Endothelial cell (in vitro differentiated cells): Measurements from ENCODE around the gene SEZ6. TPM values are rescaled to one million over a fixed set of nuclear protein-coding genes. Genes with fewer than 3 reads are reported as not detected.
A peak's percentile ranks its signal among the peaks of the same experiment; 100 is the strongest.
"Not testable (repeated sequence)": the region's sequence is repeated elsewhere in the genome, so short reads cannot be mapped to it uniquely, and the experiment has no call there.

Source experiments
- DNase-seq: peaks from one replicate; pipeline ENCODE4 v3.0.0; 2021; ENCODE audit warnings: low spot score
- H3K27ac Mint-ChIP-seq: one replicate; pipeline ENCODE4 v1.8.0; 2021; ENCODE audit warnings: mixed read lengths, inconsistent platforms; ENCODE audit not compliant: unreplicated experiment
- H3K27me3 Mint-ChIP-seq: one replicate; pipeline ENCODE4 v1.8.0; 2021; ENCODE audit warnings: mild to moderate bottlenecking, moderate library complexity, mixed read lengths, inconsistent platforms; ENCODE audit not compliant: unreplicated experiment
- H3K36me3 Mint-ChIP-seq: one replicate; pipeline ENCODE4 v1.8.0; 2021; ENCODE audit warnings: mild to moderate bottlenecking, low read depth, mixed read lengths, inconsistent platforms; ENCODE audit not compliant: unreplicated experiment
- H3K4me1 Mint-ChIP-seq: one replicate; pipeline ENCODE4 v1.8.0; 2021; ENCODE audit warnings: mild to moderate bottlenecking, mixed read lengths, inconsistent platforms; ENCODE audit not compliant: unreplicated experiment
- H3K4me3 Mint-ChIP-seq: one replicate; pipeline ENCODE4 v1.8.0; 2021; ENCODE audit warnings: mild to moderate bottlenecking, mixed read lengths, inconsistent platforms; ENCODE audit not compliant: unreplicated experiment
- H3K9me3 Mint-ChIP-seq: one replicate; pipeline ENCODE4 v1.8.0; 2021; ENCODE audit warnings: mixed read lengths, inconsistent platforms; ENCODE audit not compliant: unreplicated experiment
- CTCF ChIP-seq: fragments of 200-600 bp; sonication (generic); IDR thresholded peaks from one replicate; pipeline ENCODE4 v1.5.0; 2021; ENCODE audit warnings: antibody characterized with exemption; ENCODE audit not compliant: unreplicated experiment
- total RNA-seq: library from RNA; stranded (reverse); fragmentation: NEBNext Ultra II Directional; extraction: Animal tissue kit (Norgen Biotek cat#: 25700); gene quantifications from one replicate; pipeline ENCODE4 v1.2.1, GENCODE V29; 2021; ENCODE audit not compliant: unreplicated experiment

Gene SEZ6
- total RNA-seq, 1 donor from 2014 or later = 0.10 TPM

GRCh38 chr17:28940675-28941074, 65.2 kb downstream of the SEZ6 start:
- no peak for DNase-seq
- Mint-ChIP-seq H3K36me3 (peaks cover 13% of the 10 kb centered on the region), H3K27me3 (no peaks in the 10 kb centered on the region), H3K4me3 (no peak overlapping the region), H3K9me3 (no peaks in the 10 kb centered on the region), H3K27ac (no peak overlapping the region), H3K4me1 (peaks cover 18% of the 10 kb centered on the region)
- TF ChIP-seq CTCF = no peak

GRCh38 chr17:28940142-28940541, 65.7 kb downstream of the SEZ6 start:
- no peaks in the 10 kb centered on the region for H3K27me3 Mint-ChIP-seq
- H3K36me3 Mint-ChIP-seq = peaks cover 11% of the 10 kb centered on the region
- H3K4me1 Mint-ChIP-seq = peaks cover 16% of the 10 kb centered on the region
- H3K9me3 Mint-ChIP-seq = no peaks in the 10 kb centered on the region
- TF ChIP-seq CTCF = no peak
- DNase-seq = no peak
- H3K4me3 Mint-ChIP-seq = no peak overlapping the region
- no peak overlapping the region for H3K27ac Mint-ChIP-seq

- TF ChIP-seq CTCF = no peak
- no peaks in the 10 kb centered on the region for H3K27me3 Mint-ChIP-seq
- H3K27ac Mint-ChIP-seq = peak overlapping the region; percentile 22
- no peak for DNase-seq
- no peak overlapping the region for H3K4me3 Mint-ChIP-seq
- H3K4me1 Mint-ChIP-seq = peaks cover 14% of the 10 kb centered on the region
- no peaks in the 10 kb centered on the region for H3K9me3 Mint-ChIP-seq
- H3K36me3 Mint-ChIP-seq = peaks cover 7% of the 10 kb centered on the region
These were observed 67.3 kb downstream of the SEZ6 start for GRCh38 chr17:28938552-28938951.

GRCh38 chr17:28937044-28937729, 68.6 kb downstream of the SEZ6 start:
- Mint-ChIP-seq H3K27ac (no peak overlapping the region), H3K36me3 (peaks cover 7% of the 10 kb centered on the region), H3K4me3 (no peak overlapping the region), H3K27me3 (no peaks in the 10 kb centered on the region), H3K9me3 (no peaks in the 10 kb centered on the region), H3K4me1 (peaks cover 14% of the 10 kb centered on the region)
- DNase-seq = no peak
- TF ChIP-seq CTCF = no peak

- no peak for DNase-seq
- TF ChIP-seq CTCF = no peak
- peaks cover 14% of the 10 kb centered on the region for H3K4me1 Mint-ChIP-seq
- no peak overlapping the region for H3K4me3 Mint-ChIP-seq
- H3K36me3 Mint-ChIP-seq = peaks cover 7% of the 10 kb centered on the region
- H3K27ac Mint-ChIP-seq = no peak overlapping the region
- H3K27me3 Mint-ChIP-seq = no peaks in the 10 kb centered on the region
- no peaks in the 10 kb centered on the region for H3K9me3 Mint-ChIP-seq
These were observed 69.9 kb downstream of the SEZ6 start for GRCh38 chr17:28935744-28936460.

- DNase-seq, H3K36me3 Mint-ChIP-seq, H3K27me3 Mint-ChIP-seq, H3K9me3 Mint-ChIP-seq, H3K4me3 Mint-ChIP-seq, H3K27ac Mint-ChIP-seq: not testable (repeated sequence)
- peaks cover 15% of the 10 kb centered on the region for H3K4me1 Mint-ChIP-seq
These were observed 71.3 kb downstream of the SEZ6 start for GRCh38 chr17:28934508-28934907.
